Fibroblast of the conjunctiva (primary cell): ENCODE results near the gene DPF3.

ENCODE experiments used
- DNase-seq: peaks from one replicate; pipeline ENCODE4 v3.0.0-alpha.2; 2010; ENCODE audit warnings: low read depth

DPF3 gene

GRCh38 chr14:72597252-72598233 is 296.4 kb downstream of the DPF3 start:
- no peak for DNase-seq

- DNase-seq, result no peak
Measured at GRCh38 chr14:72595152-72595862, 298.6 kb downstream of the DPF3 start.

- DNase-seq, result no peak
Measured at GRCh38 chr14:72594099-72594901, 299.6 kb downstream of the DPF3 start.

- DNase-seq, result no peak
Measured at GRCh38 chr14:72591391-72591790, 302.5 kb downstream of the DPF3 start.

GRCh38 chr14:72590577-72590976 is 303.3 kb downstream of the DPF3 start:
- DNase-seq, result no peak

GRCh38 chr14:72589652-72590051 is 304.2 kb downstream of the DPF3 start:
- DNase-seq, result no peak

DNA sequence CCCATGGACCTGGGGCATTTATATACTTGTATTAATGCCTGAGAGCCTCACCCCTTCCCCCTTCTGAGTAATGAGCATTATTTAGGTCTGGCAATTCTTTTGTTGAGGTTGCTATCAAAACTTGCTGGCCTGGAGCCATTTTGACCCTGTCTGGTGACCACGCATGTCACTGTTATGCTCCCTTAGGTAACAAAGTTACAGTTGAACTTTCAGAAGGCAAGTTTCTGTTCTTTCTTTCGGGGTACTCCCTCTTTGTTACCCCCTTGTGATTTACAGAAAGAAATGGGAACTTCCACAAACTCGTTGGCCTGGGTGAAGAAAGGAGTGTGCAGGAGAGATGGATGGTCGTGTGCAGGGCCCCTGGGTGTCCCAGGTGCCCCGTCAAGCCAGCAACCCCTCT is 305.4 kb downstream of the DPF3 start:
- DNase-seq, result no peak

GRCh38 chr14:72583316-72584272 is 310.3 kb downstream of the DPF3 start:
- no peak for DNase-seq

DNA sequence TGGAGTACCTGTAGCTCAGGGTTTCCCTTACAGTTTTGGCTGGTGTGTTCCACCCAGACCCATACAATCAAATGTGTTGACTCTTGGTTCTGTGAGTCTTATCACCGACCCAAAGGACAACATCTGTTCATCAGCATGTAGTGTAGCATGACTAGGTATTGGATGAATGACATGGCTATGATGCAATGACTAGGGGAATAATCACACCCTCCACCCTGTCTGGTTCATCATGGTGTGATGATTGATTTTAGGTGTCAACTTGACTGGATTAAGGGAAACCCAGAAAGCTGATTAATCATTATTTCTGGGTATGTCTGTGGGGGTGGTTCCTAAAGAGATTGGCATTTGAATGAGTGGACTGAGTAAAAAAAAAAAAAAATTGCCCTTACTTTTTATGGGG is 311.3 kb downstream of the DPF3 start:
- no peak for DNase-seq

DNA sequence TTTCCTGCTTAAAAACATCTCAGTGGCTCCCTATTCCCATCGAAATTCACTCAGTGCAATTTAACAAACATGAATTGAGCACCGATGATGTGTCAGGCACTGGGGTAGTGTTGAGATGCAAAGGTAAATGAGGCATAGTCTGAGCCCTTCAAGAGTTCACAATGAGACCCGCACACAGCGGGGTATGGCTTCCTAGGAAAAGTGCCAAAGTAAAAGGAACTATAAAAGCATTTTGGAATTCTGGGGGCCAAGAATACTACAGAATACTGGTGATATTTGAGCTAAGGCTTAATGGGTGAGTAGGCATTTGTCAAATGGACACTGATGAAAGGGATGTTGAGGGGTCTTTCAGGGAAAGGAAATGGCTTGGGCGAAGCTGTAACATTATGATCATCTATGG is 315.4 kb downstream of the DPF3 start:
- DNase-seq, result no peak

DNA sequence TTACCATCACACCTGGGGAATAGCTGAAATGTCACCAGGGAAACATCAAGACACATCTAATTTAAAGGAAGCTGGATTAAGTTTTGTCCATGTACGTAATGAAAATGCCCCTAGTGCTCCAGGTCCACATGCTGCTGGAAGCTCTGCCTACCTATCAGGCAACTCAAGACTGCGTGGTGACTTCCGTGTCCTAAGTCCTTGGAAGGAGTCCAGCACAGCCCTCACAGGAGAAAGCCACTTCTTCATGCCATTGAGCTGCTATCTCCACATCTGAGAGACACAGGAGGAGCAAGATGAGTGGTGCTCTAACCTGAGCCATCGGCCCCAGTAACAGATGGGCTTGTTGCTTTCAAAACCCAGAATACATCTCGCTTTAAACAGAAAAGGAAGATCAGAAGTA is 316.4 kb downstream of the DPF3 start:
- DNase-seq, result no peak

DNA sequence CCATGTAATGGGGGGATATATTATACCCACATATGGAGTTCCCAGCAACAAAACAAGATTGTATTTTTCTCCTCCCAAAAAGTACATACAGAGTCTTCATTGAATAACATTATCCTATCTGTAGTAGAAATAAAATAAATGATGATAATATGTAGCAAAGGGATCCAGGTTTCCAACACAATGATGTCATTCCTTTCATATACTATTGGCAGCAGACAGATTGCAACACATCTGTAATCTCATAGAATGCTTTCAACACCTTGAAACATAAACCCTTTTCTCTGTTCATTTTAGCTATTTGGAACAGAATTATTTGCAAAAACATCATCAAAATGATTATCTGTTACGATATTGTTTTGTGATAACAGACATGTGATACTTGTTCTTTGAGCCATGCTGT is 317.6 kb downstream of the DPF3 start:
- DNase-seq, result no peak

GRCh38 chr14:72574715-72575114 is 319.2 kb downstream of the DPF3 start:
- DNase-seq, result no peak

GRCh38 chr14:72573725-72574417 is 320.0 kb downstream of the DPF3 start:
- DNase-seq, result no peak
